Left cardiac atrium (tissue), 4 donors: ENCODE measurements around the gene NEDD8. TPM values are rescaled to one million over a fixed set of nuclear protein-coding genes. Genes with fewer than 3 reads are reported as not detected.
"Not testable (repeated sequence)": the region's sequence is repeated elsewhere in the genome, so short reads cannot be mapped to it uniquely, and the experiment has no call there.

Experiments
- ATAC-seq, 2 donors: fragments of 200-7000 bp; cut with Tn5 transposase; one replicate each; pipeline ENCODE4 v1.9.1; 2020; ENCODE audit warnings: mild to moderate bottlenecking in 2 of 2, moderate library complexity in 2 of 2
- DNase-seq: peaks from one replicate; pipeline ENCODE4 v3.0.0-alpha.2; 2020
- intact Hi-C, 2 donors: fragments of 100-400 bp; cut with DNase I; formaldehyde crosslinking; loops; one replicate each; pipeline versions ENCODE4 v1.14.1 to v1.15.1; 2022 to 2023
- total RNA-seq, 2 donors: library from RNA; stranded (reverse); fragmentation: NEBNext Ultra II Directional; extraction: Animal tissue kit (Norgen Biotek cat#: 25700); gene quantifications; one replicate each; pipeline ENCODE4 v1.2.1, GENCODE V29; 2021
- donor health status: DM: no; HTN: yes; CAD: no.
- donor health status: DM: no; HTN: yes; CAD: no; lungs with severe emphysema.
- donor health status: DM: yes; HTN: yes; CAD: no.
- donor health status: Dilated cardiomyopathy.

Gene NEDD8
- total RNA-seq, 2 donors from 2014 or later: 162 to 186 TPM

- DNase-seq: no peak
- ATAC-seq: no peak
- intact Hi-C loops: no loop called here
Observed at GRCh38 chr14:24207625-24208024, 24.5 kb downstream of the NEDD8 start.

GRCh38 chr14:24207104-24207551 lies 25.0 kb downstream of the NEDD8 start:
- ATAC-seq: no peak
- DNase-seq: no peak
- intact Hi-C loops: no loop called here

- ATAC-seq (no peak), DNase-seq (no peak)
Observed at GRCh38 chr14:24206260-24207103, 25.7 kb downstream of the NEDD8 start.

GRCh38 chr14:24204163-24205146 lies 27.7 kb downstream of the NEDD8 start:
- no peak for ATAC-seq
- intact Hi-C loops: no loop called here
- no peak for DNase-seq

More at GRCh38 chr14:24206260-24207103, 25.7 kb downstream of the NEDD8 start:
- intact Hi-C loops: no loop called here

GRCh38 chr14:24203249-24203886 lies 28.8 kb downstream of the NEDD8 start:
- intact Hi-C loops, ATAC-seq, DNase-seq: not testable (repeated sequence)

- intact Hi-C loops, ATAC-seq, DNase-seq: not testable (repeated sequence)
Observed at GRCh38 chr14:24202538-24202937, 29.6 kb downstream of the NEDD8 start.

GRCh38 chr14:24198814-24199524 lies 33.2 kb downstream of the NEDD8 start:
- ATAC-seq (no peak), DNase-seq (no peak)
- intact Hi-C loops: no loop called here

- DNase-seq (no peak), ATAC-seq (no peak)
- intact Hi-C loops: no loop called here
Observed at GRCh38 chr14:24197056-24197450, 35.1 kb downstream of the NEDD8 start.

GRCh38 chr14:24196071-24197055 lies 35.8 kb downstream of the NEDD8 start:
- ATAC-seq: peak; percentile 38 to 40
- intact Hi-C loops: no loop called here

GRCh38 chr14:24195186-24196070 lies 36.7 kb downstream of the NEDD8 start, which contains the start of gene TM9SF1:
TM9SF1 (minus strand) TSS chr14:24195441; CDS start chr14:24195019, 422 bp downstream.
- intact Hi-C loops: no loop called here

More at GRCh38 chr14:24196071-24197055, 35.8 kb downstream of the NEDD8 start:
- DNase-seq: no peak

GRCh38 chr14:24194873-24195185 lies 37.3 kb downstream of the NEDD8 start:
- intact Hi-C loops: no loop called here
- ATAC-seq: no peak
- no peak for DNase-seq

More at GRCh38 chr14:24195186-24196070, 36.7 kb downstream of the NEDD8 start, which contains the start of gene TM9SF1:
- peak; percentile 96 for ATAC-seq
- DNase-seq: peak; percentile 92

- DNase-seq (no peak), ATAC-seq (no peak)
- intact Hi-C loops: no loop called here
Observed at GRCh38 chr14:24194186-24194872, 37.8 kb downstream of the NEDD8 start.

- DNase-seq (no peak), ATAC-seq (no peak)
- intact Hi-C loops: no loop called here
Observed at GRCh38 chr14:24192933-24193332, 39.2 kb downstream of the NEDD8 start.

- no peak for ATAC-seq
- DNase-seq: no peak
Observed at GRCh38 chr14:24190416-24190815, 41.8 kb downstream of the NEDD8 start.

GRCh38 chr14:24189460-24189859 lies 42.7 kb downstream of the NEDD8 start:
- DNase-seq: no peak
- intact Hi-C loops: no loop called here
- ATAC-seq: no peak

More at GRCh38 chr14:24190416-24190815, 41.8 kb downstream of the NEDD8 start:
- intact Hi-C loops: no loop called here

- DNase-seq: no peak
- ATAC-seq: no peak
- intact Hi-C loops: no loop called here
Observed at GRCh38 chr14:24189059-24189375, 43.1 kb downstream of the NEDD8 start.
